HepG2 (cell line): ENCODE results near the gene ST6GALNAC6. TPM values are rescaled to one million over a fixed set of nuclear protein-coding genes. Genes with fewer than 3 reads are reported as not detected.

Experiments used
- CBFB ChIP-seq: sonication (generic); formaldehyde crosslinking; IDR thresholded peaks from 2 replicates; pipeline ENCODE4 v1.4.0; 2020; ENCODE audit warnings: missing genetic modification reagents
- ELF4 ChIP-seq: sonication (generic); formaldehyde crosslinking; IDR thresholded peaks from 2 replicates; pipeline ENCODE4 v1.5.0; 2020; ENCODE audit warnings: missing genetic modification reagents, mild to moderate bottlenecking, moderate library complexity, borderline replicate concordance
- FLYWCH1 ChIP-seq: sonication (generic); formaldehyde crosslinking; IDR thresholded peaks from 2 replicates; pipeline ENCODE4 v1.8.1; 2023; ENCODE audit warnings: mild to moderate bottlenecking, missing genetic modification reagents
- FOSL2 ChIP-seq: sonication (generic); formaldehyde crosslinking; IDR thresholded peaks from 2 replicates; pipeline ENCODE4 v1.4.0; 2020; ENCODE audit warnings: missing genetic modification reagents
- HMG20B ChIP-seq: conservative IDR thresholded peaks from 2 replicates; pipeline ENCODE4 v1.6.1; 2016; ENCODE audit warnings: missing genetic modification reagents, missing compliant biosample characterization
- HNRNPH1 ChIP-seq: fragments of 200-400 bp; formaldehyde crosslinking; optimal IDR thresholded peaks from 2 replicates; pipeline ENCODE3; 2017; ENCODE audit warnings: mild to moderate bottlenecking, low read depth, low read length
- ISX ChIP-seq: sonication (generic); formaldehyde crosslinking; conservative IDR thresholded peaks from 2 replicates; pipeline ENCODE4 v1.5.0; 2020; ENCODE audit warnings: missing genetic modification reagents
- MTA3 ChIP-seq: sonication (generic); formaldehyde crosslinking; IDR thresholded peaks from 2 replicates; pipeline ENCODE4 v1.4.0; 2020; ENCODE audit warnings: missing genetic modification reagents
- NR2C2 ChIP-seq: sonication (generic); formaldehyde crosslinking; IDR thresholded peaks from 2 replicates; pipeline ENCODE4 v1.4.0; 2020; ENCODE audit warnings: missing genetic modification reagents, mild to moderate bottlenecking, moderate library complexity, borderline replicate concordance
- PHB2 ChIP-seq: fragments of 450-650 bp; IDR thresholded peaks from 2 replicates; pipeline ENCODE4 v1.6.1; 2018; ENCODE audit not compliant: partially characterized antibody
- SAP130 ChIP-seq: IDR thresholded peaks from 2 replicates; pipeline ENCODE4 v1.6.1; 2016; ENCODE audit warnings: low read depth
- SMAD1 ChIP-seq: sonication (generic); formaldehyde crosslinking; IDR thresholded peaks from 2 replicates; pipeline ENCODE4 v1.4.0; 2020; ENCODE audit warnings: missing genetic modification reagents, low read depth, mild to moderate bottlenecking, borderline replicate concordance
- SOX5 ChIP-seq: IDR thresholded peaks from 2 replicates; pipeline ENCODE4 v1.6.1; 2016; ENCODE audit warnings: borderline replicate concordance
- SP140L ChIP-seq: sonication (generic); formaldehyde crosslinking; IDR thresholded peaks from 2 replicates; pipeline ENCODE4 v1.4.0; 2020; ENCODE audit warnings: missing genetic modification reagents, borderline replicate concordance
- SP5 ChIP-seq: IDR thresholded peaks from 2 replicates; pipeline ENCODE4 v1.6.1; 2016; ENCODE audit warnings: low read depth, borderline replicate concordance
- THYN1 ChIP-seq: sonication (generic); formaldehyde crosslinking; IDR thresholded peaks from 2 replicates; pipeline ENCODE4 v1.8.1; 2023; ENCODE audit warnings: low read depth, mild to moderate bottlenecking, moderate library complexity, missing genetic modification reagents, borderline replicate concordance
- ZBTB8A ChIP-seq: sonication (generic); formaldehyde crosslinking; IDR thresholded peaks from 2 replicates; pipeline ENCODE4 v1.4.0; 2020; ENCODE audit warnings: mild to moderate bottlenecking, low read depth, missing genetic modification reagents, borderline replicate concordance
- ZFP82 ChIP-seq: sonication (generic); formaldehyde crosslinking; IDR thresholded peaks from 2 replicates; pipeline ENCODE4 v1.5.1; 2020; ENCODE audit warnings: mild to moderate bottlenecking, missing genetic modification reagents, borderline replicate concordance
- ZNF274 ChIP-seq: sonication (generic); formaldehyde crosslinking; IDR thresholded peaks from 2 replicates; pipeline ENCODE4 v1.5.1; 2020; ENCODE audit warnings: mild to moderate bottlenecking, missing genetic modification reagents
- ZNF296 ChIP-seq: sonication (generic); formaldehyde crosslinking; conservative IDR thresholded peaks from 2 replicates; pipeline ENCODE4 v1.5.0; 2020; ENCODE audit warnings: mild to moderate bottlenecking, missing genetic modification reagents
- ZNF431 ChIP-seq: sonication (generic); formaldehyde crosslinking; IDR thresholded peaks from 2 replicates; pipeline ENCODE4 v1.9.0; 2022; ENCODE audit warnings: missing genetic modification reagents, low read depth, mild to moderate bottlenecking, borderline replicate concordance
- ZNF451 ChIP-seq: sonication (generic); formaldehyde crosslinking; IDR thresholded peaks from 2 replicates; pipeline ENCODE4 v1.5.0; 2020; ENCODE audit warnings: mild to moderate bottlenecking, missing genetic modification reagents
- ZNF615 ChIP-seq: sonication (generic); formaldehyde crosslinking; IDR thresholded peaks from 2 replicates; pipeline ENCODE4 v1.5.0; 2020; ENCODE audit warnings: mild to moderate bottlenecking, missing genetic modification reagents, borderline replicate concordance
- ZNF709 ChIP-seq: sonication (generic); formaldehyde crosslinking; IDR thresholded peaks from 2 replicates; pipeline ENCODE4 v1.5.0; 2020; ENCODE audit warnings: mild to moderate bottlenecking, missing genetic modification reagents
- polyA plus RNA-seq, 8 experiments: library from polyadenylated mRNA; depleted of rRNA in 3 of 8; stranded (reverse) in 7 of 8; unstranded in 1 of 8; fragments of >200 nt; fragmentation: Illumina TruSeq in 4 of 8; extraction: Trizol in 4 of 8; gene quantifications; 2 replicates each; pipeline versions ENCODE4 v1.2.1 to v1.2.3, GENCODE V29; 2011 to 2016; ENCODE audit warnings: low read depth in 4 of 8, missing spikeins in 1 of 8, mixed read lengths in 1 of 8; ENCODE audit not compliant: insufficient read depth in 1 of 8
- total RNA-seq, 5 experiments: library from RNA; depleted of rRNA; stranded (reverse); fragments of >200 nt; fragmentation: Illumina TruSeq; extraction: Trizol; gene quantifications; 2 replicates each; pipeline ENCODE4 v1.2.3, GENCODE V29; 2016; ENCODE audit warnings: low read depth in 1 of 5
- TF ChIP-seq, protein P1 (sequence below): sonication (generic); formaldehyde crosslinking; IDR thresholded peaks from 2 replicates; pipeline ENCODE4 v1.5.0; 2020; ENCODE audit warnings: missing genetic modification reagents
- TF ChIP-seq, protein P2 (sequence below): sonication (generic); formaldehyde crosslinking; IDR thresholded peaks from 2 replicates; pipeline ENCODE4 v1.5.0; 2020; ENCODE audit warnings: missing genetic modification reagents
- TF ChIP-seq, protein P3 (sequence below): IDR thresholded peaks from 2 replicates; pipeline ENCODE4 v1.6.1; 2012; ENCODE audit warnings: low read length, improper control_type of control experiment

ST6GALNAC6 gene
- total and polyA plus RNA-seq, 2 of the 13 experiments (the other 11 are each of a cell fraction or from before 2014, with no cell fraction given), result 18.5 to 65.4 TPM

DNA sequence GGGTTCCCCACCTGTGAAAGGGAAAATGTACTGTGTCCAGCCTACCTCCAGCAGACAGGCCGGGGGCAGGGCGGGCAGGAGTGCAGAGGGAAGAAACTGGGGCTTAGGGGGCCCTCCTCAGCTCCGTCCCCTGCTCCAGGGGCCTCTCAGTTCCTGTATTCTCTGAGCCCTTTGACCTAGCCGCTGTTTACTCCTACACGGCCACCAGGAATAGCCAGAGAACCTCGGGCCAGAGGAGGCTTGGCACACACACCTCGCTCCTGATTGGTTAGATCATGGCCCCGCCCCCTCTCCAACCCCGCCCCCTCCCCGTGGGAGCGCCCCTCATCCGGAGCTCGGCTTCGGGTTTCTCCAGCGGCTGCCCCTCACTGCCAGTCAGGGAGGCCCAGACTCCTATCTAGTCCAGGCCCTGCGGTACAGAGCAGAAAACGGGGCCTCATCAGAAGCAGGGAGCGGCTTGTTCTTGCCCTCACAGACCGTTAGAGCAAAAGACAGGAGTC, 2.2 kb downstream of the ST6GALNAC6 start (continued):
- no peak for TF ChIP-seq ELF4
- TF ChIP-seq ZNF431, result no peak
- peak; percentile 48; the same call in 1 of the 2 replicates for TF ChIP-seq SP5 (CRISPR knock-in tag)
- peak; percentile 89 for TF ChIP-seq SAP130 (CRISPR knock-in tag)
- no peak for TF ChIP-seq ZBTB8A (CRISPR knock-in tag)
- TF ChIP-seq SP140L (CRISPR knock-in tag), result no peak
- no peak for TF ChIP-seq ZNF709 (CRISPR knock-in tag)
- no peak for TF ChIP-seq THYN1 (CRISPR knock-in tag)
- no peak for TF ChIP-seq FLYWCH1 (CRISPR knock-in tag)
- TF ChIP-seq ZNF451 (CRISPR knock-in tag), result no peak
- no peak for TF ChIP-seq ZFP82 (CRISPR knock-in tag)
- TF ChIP-seq HMG20B, result 0 out of 2 replicates have a peak, but pooled peaks have one; percentile 44
- TF ChIP-seq CBFB (CRISPR knock-in tag), result peak; percentile 22; the same call in 1 of the 2 replicates
- TF ChIP-seq SMAD1 (CRISPR knock-in tag), result no peak
- no peak for TF ChIP-seq ZNF274 (CRISPR knock-in tag)
- TF ChIP-seq ZNF296 (CRISPR knock-in tag), result no peak
- TF ChIP-seq FOSL2 (CRISPR knock-in tag), result no peak
- TF ChIP-seq, protein P1, sequence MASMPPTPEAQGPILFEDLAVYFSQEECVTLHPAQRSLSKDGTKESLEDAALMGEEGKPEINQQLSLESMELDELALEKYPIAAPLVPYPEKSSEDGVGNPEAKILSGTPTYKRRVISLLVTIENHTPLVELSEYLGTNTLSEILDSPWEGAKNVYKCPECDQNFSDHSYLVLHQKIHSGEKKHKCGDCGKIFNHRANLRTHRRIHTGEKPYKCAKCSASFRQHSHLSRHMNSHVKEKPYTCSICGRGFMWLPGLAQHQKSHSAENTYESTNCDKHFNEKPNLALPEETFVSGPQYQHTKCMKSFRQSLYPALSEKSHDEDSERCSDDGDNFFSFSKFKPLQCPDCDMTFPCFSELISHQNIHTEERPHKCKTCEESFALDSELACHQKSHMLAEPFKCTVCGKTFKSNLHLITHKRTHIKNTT (CRISPR knock-in tag), result no peak
- TF ChIP-seq SOX5 (CRISPR knock-in tag), result no peak
- no peak for TF ChIP-seq HNRNPH1
- no peak; the same call in 1 of the 2 replicates for TF ChIP-seq NR2C2
- no peak for TF ChIP-seq PHB2
- TF ChIP-seq, protein P2, sequence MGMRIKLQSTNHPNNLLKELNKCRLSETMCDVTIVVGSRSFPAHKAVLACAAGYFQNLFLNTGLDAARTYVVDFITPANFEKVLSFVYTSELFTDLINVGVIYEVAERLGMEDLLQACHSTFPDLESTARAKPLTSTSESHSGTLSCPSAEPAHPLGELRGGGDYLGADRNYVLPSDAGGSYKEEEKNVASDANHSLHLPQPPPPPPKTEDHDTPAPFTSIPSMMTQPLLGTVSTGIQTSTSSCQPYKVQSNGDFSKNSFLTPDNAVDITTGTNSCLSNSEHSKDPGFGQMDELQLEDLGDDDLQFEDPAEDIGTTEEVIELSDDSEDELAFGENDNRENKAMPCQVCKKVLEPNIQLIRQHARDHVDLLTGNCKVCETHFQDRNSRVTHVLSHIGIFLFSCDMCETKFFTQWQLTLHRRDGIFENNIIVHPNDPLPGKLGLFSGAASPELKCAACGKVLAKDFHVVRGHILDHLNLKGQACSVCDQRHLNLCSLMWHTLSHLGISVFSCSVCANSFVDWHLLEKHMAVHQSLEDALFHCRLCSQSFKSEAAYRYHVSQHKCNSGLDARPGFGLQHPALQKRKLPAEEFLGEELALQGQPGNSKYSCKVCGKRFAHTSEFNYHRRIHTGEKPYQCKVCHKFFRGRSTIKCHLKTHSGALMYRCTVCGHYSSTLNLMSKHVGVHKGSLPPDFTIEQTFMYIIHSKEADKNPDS (CRISPR knock-in tag), result no peak
- TF ChIP-seq, protein P3, sequence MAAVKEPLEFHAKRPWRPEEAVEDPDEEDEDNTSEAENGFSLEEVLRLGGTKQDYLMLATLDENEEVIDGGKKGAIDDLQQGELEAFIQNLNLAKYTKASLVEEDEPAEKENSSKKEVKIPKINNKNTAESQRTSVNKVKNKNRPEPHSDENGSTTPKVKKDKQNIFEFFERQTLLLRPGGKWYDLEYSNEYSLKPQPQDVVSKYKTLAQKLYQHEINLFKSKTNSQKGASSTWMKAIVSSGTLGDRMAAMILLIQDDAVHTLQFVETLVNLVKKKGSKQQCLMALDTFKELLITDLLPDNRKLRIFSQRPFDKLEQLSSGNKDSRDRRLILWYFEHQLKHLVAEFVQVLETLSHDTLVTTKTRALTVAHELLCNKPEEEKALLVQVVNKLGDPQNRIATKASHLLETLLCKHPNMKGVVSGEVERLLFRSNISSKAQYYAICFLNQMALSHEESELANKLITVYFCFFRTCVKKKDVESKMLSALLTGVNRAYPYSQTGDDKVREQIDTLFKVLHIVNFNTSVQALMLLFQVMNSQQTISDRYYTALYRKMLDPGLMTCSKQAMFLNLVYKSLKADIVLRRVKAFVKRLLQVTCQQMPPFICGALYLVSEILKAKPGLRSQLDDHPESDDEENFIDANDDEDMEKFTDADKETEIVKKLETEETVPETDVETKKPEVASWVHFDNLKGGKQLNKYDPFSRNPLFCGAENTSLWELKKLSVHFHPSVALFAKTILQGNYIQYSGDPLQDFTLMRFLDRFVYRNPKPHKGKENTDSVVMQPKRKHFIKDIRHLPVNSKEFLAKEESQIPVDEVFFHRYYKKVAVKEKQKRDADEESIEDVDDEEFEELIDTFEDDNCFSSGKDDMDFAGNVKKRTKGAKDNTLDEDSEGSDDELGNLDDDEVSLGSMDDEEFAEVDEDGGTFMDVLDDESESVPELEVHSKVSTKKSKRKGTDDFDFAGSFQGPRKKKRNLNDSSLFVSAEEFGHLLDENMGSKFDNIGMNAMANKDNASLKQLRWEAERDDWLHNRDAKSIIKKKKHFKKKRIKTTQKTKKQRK, result no peak
- no peak for TF ChIP-seq ZNF615 (CRISPR knock-in tag)
- TF ChIP-seq ISX, result no peak
- no peak for TF ChIP-seq MTA3 (CRISPR knock-in tag)
